ENCODE data around the gene MARCHF10. TPM values are rescaled to one million over a fixed set of nuclear protein-coding genes. Genes with fewer than 3 reads are reported as not detected.
"Not testable (repeated sequence)": the region's sequence is repeated elsewhere in the genome, so short reads cannot be mapped to it uniquely, and the experiment has no call there.

Gene MARCHF10
- polyA plus RNA-seq, 3 donors: 0.04 to 0.08 TPM; not detected in 1

GRCh38 chr17:62713086-62713881 is 94.8 kb downstream of the MARCHF10 start:
- 79 to 90% (median 88%) methylated on average over 17 of the region's 17 CpGs for WGBS, 3 donors
- H3K27ac ChIP-seq (ENCODE audit: low read depth, low read length): no peak overlapping the region

- WGBS, 3 donors: 61 to 76% (median 76%) methylated on average over 8 of the region's 8 CpGs
- no peak overlapping the region for H3K27ac ChIP-seq (ENCODE audit: low read depth, low read length)
These were observed 95.9 kb downstream of the MARCHF10 start for GRCh38 chr17:62712171-62712581.

GRCh38 chr17:62708587-62708986 is 99.5 kb downstream of the MARCHF10 start:
- WGBS, 3 donors: 59 to 74% (median 73%) methylated on average over 2 of the region's 2 CpGs
- no peak overlapping the region for H3K27ac ChIP-seq (ENCODE audit: low read depth, low read length)

- H3K27ac ChIP-seq (ENCODE audit: low read depth, low read length): no peak overlapping the region
- WGBS, 3 donors: 91 to 97% (median 97%) methylated on average over 9 of the region's 9 CpGs
These were observed 100.7 kb downstream of the MARCHF10 start for GRCh38 chr17:62707425-62707739.

GRCh38 chr17:62706598-62707424 is 101.3 kb downstream of the MARCHF10 start:
- no peak overlapping the region for H3K27ac ChIP-seq (ENCODE audit: low read depth, low read length)
- WGBS, 3 donors: 79 to 85% (median 80%) methylated on average over 20 of the region's 20 CpGs

- no peak overlapping the region for H3K27ac ChIP-seq (ENCODE audit: low read depth, low read length)
- WGBS, 3 donors: 36 to 69% (median 58%) methylated on average over 14 of the region's 14 CpGs
These were observed 102.1 kb downstream of the MARCHF10 start for GRCh38 chr17:62705778-62706597.

GRCh38 chr17:62705156-62705777 is 102.8 kb downstream of the MARCHF10 start:
- WGBS, 3 donors: 18 to 51% (median 43%) methylated on average over 11 of the region's 11 CpGs

GRCh38 chr17:62704381-62704971 is 103.6 kb downstream of the MARCHF10 start:
- 5 to 7% (median 6%) methylated on average over 31 of the region's 31 CpGs for WGBS, 3 donors

More at GRCh38 chr17:62705156-62705777, 102.8 kb downstream of the MARCHF10 start:
- H3K27ac ChIP-seq (ENCODE audit: low read depth, low read length): no peak overlapping the region

GRCh38 chr17:62703776-62704380 is 104.2 kb downstream of the MARCHF10 start:
- WGBS, 3 donors: 0 to 1% (median 1%) methylated on average over 54 to 80 of the region's 80 CpGs
- H3K27ac ChIP-seq (ENCODE audit: low read depth, low read length): no peak overlapping the region

More at GRCh38 chr17:62704381-62704971, 103.6 kb downstream of the MARCHF10 start:
- H3K27ac ChIP-seq (ENCODE audit: low read depth, low read length): no peak overlapping the region

GRCh38 chr17:62703261-62703775 is 104.8 kb downstream of the MARCHF10 start:
- 24 to 40% (median 33%) methylated on average over 15 to 16 of the region's 16 CpGs for WGBS, 3 donors
- no peak overlapping the region for H3K27ac ChIP-seq (ENCODE audit: low read depth, low read length)

GRCh38 chr17:62702746-62703260 is 105.3 kb downstream of the MARCHF10 start:
- no peak overlapping the region for H3K27ac ChIP-seq (ENCODE audit: low read depth, low read length)
- WGBS, 3 donors: 49 to 74% (median 72%) methylated on average over 6 of the region's 6 CpGs

GRCh38 chr17:62701706-62702085 is 106.4 kb downstream of the MARCHF10 start:
- 76 to 87% (median 84%) methylated on average over 8 of the region's 8 CpGs for WGBS, 3 donors
- no peak overlapping the region for H3K27ac ChIP-seq (ENCODE audit: low read depth, low read length)

GRCh38 chr17:62700964-62701705 is 107.0 kb downstream of the MARCHF10 start:
- WGBS, 3 donors: 66 to 80% (median 76%) methylated on average over 12 of the region's 12 CpGs
- H3K27ac ChIP-seq (ENCODE audit: low read depth, low read length): no peak overlapping the region

GRCh38 chr17:62698459-62698858 is 109.7 kb downstream of the MARCHF10 start:
- WGBS, 3 donors: 69 to 89% (median 72%) methylated on average over 11 of the region's 11 CpGs

GRCh38 chr17:62696726-62697490 is 111.2 kb downstream of the MARCHF10 start:
- H3K27ac ChIP-seq (ENCODE audit: low read depth, low read length): no peak overlapping the region
- 67 to 74% (median 73%) methylated on average over 26 to 27 of the region's 27 CpGs for WGBS, 3 donors

More at GRCh38 chr17:62698459-62698858, 109.7 kb downstream of the MARCHF10 start:
- not testable (repeated sequence) for H3K27ac ChIP-seq (ENCODE audit: low read depth, low read length)

GRCh38 chr17:62696256-62696655 is 111.9 kb downstream of the MARCHF10 start:
- no peak overlapping the region for H3K27ac ChIP-seq (ENCODE audit: low read depth, low read length)
- WGBS, 3 donors: 83 to 93% (median 91%) methylated on average over 10 of the region's 10 CpGs

Measured in adipose tissue (tissue), 3 donors.